ENCODE results near the gene OR10AD1. TPM values are rescaled to one million over a fixed set of nuclear protein-coding genes. Genes with fewer than 3 reads are reported as not detected.

Gene OR10AD1
- total and polyA plus RNA-seq, 2 donors (not counting 1 experiment from before 2014, with no cell fraction given) = not detected

GRCh38 chr12:48197971-48198671 is 5.0 kb downstream of the OR10AD1 start:
- H3K9ac ChIP-seq (ENCODE audit: insufficient read depth, low read length) = peak overlapping the region; percentile 84
- H3K27me3 ChIP-seq (ENCODE audit: control insufficient read depth, insufficient read depth, low read length) = no peaks in the 10 kb centered on the region
- no peaks in the 10 kb centered on the region for H3K9me3 ChIP-seq (ENCODE audit: control insufficient read depth, insufficient read depth, low read depth, low read length)
- DNase-seq (ENCODE audit: low read depth in 2 of 2) = peak; percentile 95
- peak overlapping the region; percentile 85 for H3K27ac ChIP-seq (ENCODE audit: insufficient read depth, low read length)
- H3K79me2 ChIP-seq (ENCODE audit: control insufficient read depth, insufficient read depth, low read length) = no peaks in the 10 kb centered on the region
- peak overlapping the region; percentile 75 for H3K4me2 ChIP-seq (ENCODE audit: extremely low read depth, insufficient read depth, low read length)
- no peaks in the 10 kb centered on the region for H4K20me1 ChIP-seq (ENCODE audit: control insufficient read depth, extremely low read depth, insufficient read depth, low read length)
- peaks cover 2% of the 10 kb centered on the region for H3K4me1 ChIP-seq (ENCODE audit: control insufficient read depth, extremely low read depth, insufficient read depth, low read length)
- peak overlapping the region; percentile 98 for H2AFZ ChIP-seq (ENCODE audit: low read length)
- H3K4me3 ChIP-seq (replicated peaks in 1 of 4; ENCODE audit: control extremely low read depth in 1 of 4, insufficient read depth in 1 of 4, low read depth in 3 of 4, low read length in 4 of 4) = peak overlapping the region; percentile 65 to 84 (median 78)
- no peaks in the 10 kb centered on the region for H3K36me3 ChIP-seq (ENCODE audit: control insufficient read depth, insufficient read depth, low read length)
- TF ChIP-seq CTCF (conservative IDR thresholded peaks at IDR 0.05 in 1 of 2, IDR thresholded peaks at IDR 0.05 in 1 of 2; ENCODE audit: low read depth in 1 of 2, low read length in 2 of 2) (peak in 1 of 2 donors; percentile 14), EZH2 (IDR thresholded peaks at IDR 0.05; ENCODE audit: low read length, missing control alignments) (no peak)

- peak in 1 of 2 donors; percentile 54 for DNase-seq (ENCODE audit: low read depth in 2 of 2)
Observed at GRCh38 chr12:48197549-48197970, 5.5 kb downstream of the OR10AD1 start.

GRCh38 chr12:48194799-48195201 is 8.3 kb downstream of the OR10AD1 start:
- Histone ChIP-seq H3K27ac (ENCODE audit: insufficient read depth, low read length) (no peak overlapping the region), H3K79me2 (ENCODE audit: control insufficient read depth, insufficient read depth, low read length) (no peaks in the 10 kb centered on the region), H3K9me3 (ENCODE audit: control insufficient read depth, insufficient read depth, low read depth, low read length) (no peaks in the 10 kb centered on the region), H4K20me1 (ENCODE audit: control insufficient read depth, extremely low read depth, insufficient read depth, low read length) (no peaks in the 10 kb centered on the region), H3K4me3 (replicated peaks in 1 of 4; ENCODE audit: control extremely low read depth in 1 of 4, insufficient read depth in 1 of 4, low read depth in 3 of 4, low read length in 4 of 4) (no peak overlapping the region), H2AFZ (ENCODE audit: low read length) (no peak overlapping the region), H3K9ac (ENCODE audit: insufficient read depth, low read length) (no peak overlapping the region), H3K4me1 (ENCODE audit: control insufficient read depth, extremely low read depth, insufficient read depth, low read length) (peaks cover 2% of the 10 kb centered on the region), H3K27me3 (ENCODE audit: control insufficient read depth, insufficient read depth, low read length) (peaks cover 3% of the 10 kb centered on the region), H3K4me2 (ENCODE audit: extremely low read depth, insufficient read depth, low read length) (no peak overlapping the region), H3K36me3 (ENCODE audit: control insufficient read depth, insufficient read depth, low read length) (no peaks in the 10 kb centered on the region)
- no peak for TF ChIP-seq EZH2 (IDR thresholded peaks at IDR 0.05; ENCODE audit: low read length, missing control alignments)
- TF ChIP-seq CTCF (conservative IDR thresholded peaks at IDR 0.05 in 1 of 2, IDR thresholded peaks at IDR 0.05 in 1 of 2; ENCODE audit: low read depth in 1 of 2, low read length in 2 of 2) = no peak
- peak in 1 of 2 donors; percentile 43 for DNase-seq (ENCODE audit: low read depth in 2 of 2)

More at GRCh38 chr12:48197549-48197970, 5.5 kb downstream of the OR10AD1 start:
- TF ChIP-seq EZH2 (IDR thresholded peaks at IDR 0.05; ENCODE audit: low read length, missing control alignments) (no peak), CTCF (conservative IDR thresholded peaks at IDR 0.05 in 1 of 2, IDR thresholded peaks at IDR 0.05 in 1 of 2; ENCODE audit: low read depth in 1 of 2, low read length in 2 of 2) (peak; percentile 43 to 59)
- Histone ChIP-seq H2AFZ (ENCODE audit: low read length) (peak overlapping the region; percentile 95), H3K27ac (ENCODE audit: insufficient read depth, low read length) (peak overlapping the region; percentile 85), H3K4me2 (ENCODE audit: extremely low read depth, insufficient read depth, low read length) (peak overlapping the region; percentile 75), H4K20me1 (ENCODE audit: control insufficient read depth, extremely low read depth, insufficient read depth, low read length) (no peaks in the 10 kb centered on the region), H3K36me3 (ENCODE audit: control insufficient read depth, insufficient read depth, low read length) (no peaks in the 10 kb centered on the region), H3K9ac (ENCODE audit: insufficient read depth, low read length) (no peak overlapping the region), H3K4me1 (ENCODE audit: control insufficient read depth, extremely low read depth, insufficient read depth, low read length) (peaks cover 2% of the 10 kb centered on the region), H3K79me2 (ENCODE audit: control insufficient read depth, insufficient read depth, low read length) (no peaks in the 10 kb centered on the region), H3K9me3 (ENCODE audit: control insufficient read depth, insufficient read depth, low read depth, low read length) (no peaks in the 10 kb centered on the region), H3K27me3 (ENCODE audit: control insufficient read depth, insufficient read depth, low read length) (no peaks in the 10 kb centered on the region), H3K4me3 (replicated peaks in 1 of 4; ENCODE audit: control extremely low read depth in 1 of 4, insufficient read depth in 1 of 4, low read depth in 3 of 4, low read length in 4 of 4) (peak overlapping the region; percentile 65 to 84 (median 78))

Data from fibroblast of lung (primary cell).